Measurements from ENCODE around the gene CTXN1.
"Not testable (repeated sequence)": the region's sequence is repeated elsewhere in the genome, so short reads cannot be mapped to it uniquely, and the experiment has no call there.

CTXN1 gene

GRCh38 chr19:7924651-7925170 is 1.2 kb downstream of the CTXN1 start:
- peak; percentile 30 for DNase-seq

GRCh38 chr19:7924241-7924640 is 1.7 kb downstream of the CTXN1 start:
- peak; percentile 30 for DNase-seq

- DNase-seq = peak; percentile 39
Observed at GRCh38 chr19:7923295-7924191, 2.4 kb downstream of the CTXN1 start.

GRCh38 chr19:7922836-7923195 is 3.1 kb downstream of the CTXN1 start:
- DNase-seq = no peak

GRCh38 chr19:7921967-7922835 is 3.7 kb downstream of the CTXN1 start:
- DNase-seq = no peak

- DNase-seq = no peak
Observed at GRCh38 chr19:7921302-7921966, 4.5 kb downstream of the CTXN1 start.

- DNase-seq = peak; percentile 99
Observed at GRCh38 chr19:7920519-7921301, 5.2 kb downstream of the CTXN1 start.

GRCh38 chr19:7919610-7920518 is 6.1 kb downstream of the CTXN1 start, which contains the start of gene SNAPC2:
TSS of gene SNAPC2 (plus strand) at chr19:7920338. CDS start at chr19:7920367, 29 bp downstream.
- peak; percentile 97 for DNase-seq

- DNase-seq = peak; percentile 36
Observed at GRCh38 chr19:7918615-7919421, 7.1 kb downstream of the CTXN1 start.

GRCh38 chr19:7918062-7918614 is 7.8 kb downstream of the CTXN1 start:
- not testable (repeated sequence) for DNase-seq

- no peak for DNase-seq
Observed at GRCh38 chr19:7917267-7918061, 8.5 kb downstream of the CTXN1 start.

GRCh38 chr19:7916955-7917266 is 9.0 kb downstream of the CTXN1 start:
- DNase-seq = no peak

- DNase-seq = no peak
Observed at GRCh38 chr19:7916103-7916954, 9.6 kb downstream of the CTXN1 start.

- no peak for DNase-seq
Observed at GRCh38 chr19:7915250-7916102, 10.5 kb downstream of the CTXN1 start.

GRCh38 chr19:7914598-7915045 is 11.3 kb downstream of the CTXN1 start, which contains the start of gene TGFBR3L:
TSS of gene TGFBR3L (plus strand) at chr19:7914830.
- no peak for DNase-seq

GRCh38 chr19:7914099-7914498 is 11.8 kb downstream of the CTXN1 start:
- no peak for DNase-seq

- no peak for DNase-seq
Observed at GRCh38 chr19:7913652-7914051, 12.3 kb downstream of the CTXN1 start.

All from femur (tissue), 1 donor.